NCI-H1105 (cell line): ENCODE data around the gene NGEF.
"Not testable (repeated sequence)": the region's sequence is repeated elsewhere in the genome, so short reads cannot be mapped to it uniquely, and the experiment has no call there.

Experiments used
- DNase-seq: peaks from one replicate; lab custom pipeline; 2025; lab: John Stamatoyannopoulos, UW

NGEF gene

DNA sequence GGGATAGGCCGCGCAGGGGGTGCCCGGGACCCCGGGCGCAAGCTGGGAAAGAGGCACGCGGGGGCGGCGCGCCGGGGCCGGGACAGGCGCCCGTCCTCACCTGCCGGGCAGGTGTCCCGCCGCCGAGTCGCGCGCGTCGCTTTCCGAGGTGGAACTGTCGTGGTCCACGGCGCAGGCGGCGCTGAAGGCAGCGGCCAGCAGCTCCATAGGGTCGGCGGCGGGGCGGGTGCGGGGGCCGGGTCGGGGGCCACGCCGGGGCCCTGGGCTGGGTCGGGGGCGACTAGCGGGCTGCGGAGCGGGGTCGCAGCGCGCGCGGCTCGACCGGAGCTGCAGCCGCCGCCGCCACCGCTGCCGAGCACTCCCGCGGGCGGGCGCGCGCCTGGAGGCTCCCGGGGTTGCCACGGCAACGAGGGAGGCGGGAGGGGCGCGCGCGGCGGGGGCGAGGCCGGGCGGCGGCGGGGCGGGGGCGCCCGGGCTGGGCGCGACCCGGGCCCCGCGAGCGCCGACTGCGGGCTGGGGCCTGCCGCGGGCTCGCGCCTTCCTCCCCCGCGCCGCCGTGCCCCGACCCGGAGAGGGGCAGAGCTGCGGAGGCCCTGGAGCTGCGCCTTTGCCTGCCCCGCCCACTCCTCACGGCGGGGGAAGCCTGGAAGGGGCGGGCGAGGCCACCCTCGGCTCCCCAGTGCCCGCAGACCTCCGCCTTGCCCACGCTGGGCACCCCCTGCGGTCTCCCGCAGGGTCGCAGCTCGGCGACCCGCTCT is 85.1 kb downstream of the NGEF start:
- DNase-seq, result peak; percentile 5

DNA sequence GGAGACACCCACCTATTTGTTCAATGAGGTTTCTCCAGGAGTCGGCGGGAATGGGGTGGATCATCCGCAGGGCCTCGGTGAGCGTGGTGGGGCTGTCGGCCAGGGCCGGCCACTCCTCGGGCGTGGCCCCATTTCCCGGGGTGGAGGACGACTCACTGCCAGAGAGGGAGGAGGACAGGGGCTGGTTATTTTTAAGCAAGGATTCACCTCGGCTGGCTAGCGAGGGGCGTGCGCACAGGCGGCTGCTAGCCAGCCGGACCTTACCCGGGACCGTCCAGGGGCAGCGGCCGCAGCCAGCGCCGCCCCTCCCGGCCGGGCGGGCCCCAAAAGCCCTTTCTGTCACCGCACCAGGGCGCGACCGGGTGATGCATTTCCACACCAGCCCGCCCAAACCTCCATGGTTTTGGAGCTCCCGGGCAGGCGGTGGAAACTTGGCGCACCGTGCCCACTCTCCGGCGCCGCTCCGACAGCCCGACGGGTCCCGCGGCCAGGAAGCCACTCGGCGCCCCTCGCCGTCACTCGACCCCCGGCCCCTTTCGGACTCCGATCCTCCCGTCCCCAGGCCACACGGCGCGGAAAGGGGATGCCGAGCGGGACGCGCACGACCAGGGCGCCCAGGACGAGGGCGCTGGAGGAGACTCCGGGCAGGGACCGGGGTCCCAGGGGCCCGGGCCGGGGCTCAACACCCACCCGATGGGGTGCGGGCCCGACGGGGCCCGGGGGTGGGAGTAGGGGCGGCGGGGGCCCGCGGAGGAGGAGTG is 85.8 kb downstream of the NGEF start:
- DNase-seq, result no peak

DNA sequence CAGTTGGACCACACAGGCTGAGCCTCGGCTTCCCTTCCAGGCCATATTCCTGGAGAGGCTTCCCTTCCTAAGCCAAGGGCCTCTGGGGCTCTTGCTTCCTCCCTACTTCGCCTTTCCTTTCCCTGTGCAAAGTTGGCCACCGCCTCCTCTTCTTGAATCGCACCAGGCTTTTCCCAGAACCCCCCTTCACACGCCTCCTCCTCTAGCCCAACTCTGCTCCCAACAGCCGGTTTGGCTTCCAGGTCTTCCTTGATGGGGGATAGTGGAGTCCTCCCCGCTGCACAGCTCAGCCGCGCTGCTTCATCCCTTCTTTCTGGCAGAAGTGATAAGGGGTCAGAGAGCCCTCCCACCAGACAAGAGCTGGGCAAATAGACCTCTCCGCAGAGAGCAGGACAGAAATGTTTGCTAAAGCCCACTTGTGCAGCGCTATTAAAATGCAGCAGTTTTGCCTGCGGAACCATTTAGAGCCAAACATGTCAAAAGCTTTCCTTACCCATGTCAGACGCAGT is 86.6 kb downstream of the NGEF start:
- DNase-seq, result no peak

DNA sequence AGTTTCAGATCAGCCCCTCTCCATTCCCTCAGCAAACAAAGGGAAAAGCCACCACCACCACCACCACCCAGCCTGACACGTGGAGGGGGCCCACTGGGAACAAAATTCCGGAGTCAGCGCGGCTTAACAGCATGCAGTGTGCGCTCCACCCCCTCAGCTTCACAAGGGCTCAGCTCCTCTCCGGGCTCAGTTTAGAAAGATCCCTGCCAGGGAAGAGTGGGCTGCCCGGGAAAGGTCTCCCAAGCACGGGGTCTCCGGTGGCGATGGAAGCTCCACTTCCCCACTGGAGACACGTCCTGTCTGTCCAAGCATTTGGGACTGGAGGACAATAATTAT is 87.3 kb downstream of the NGEF start:
- DNase-seq, result no peak

DNA sequence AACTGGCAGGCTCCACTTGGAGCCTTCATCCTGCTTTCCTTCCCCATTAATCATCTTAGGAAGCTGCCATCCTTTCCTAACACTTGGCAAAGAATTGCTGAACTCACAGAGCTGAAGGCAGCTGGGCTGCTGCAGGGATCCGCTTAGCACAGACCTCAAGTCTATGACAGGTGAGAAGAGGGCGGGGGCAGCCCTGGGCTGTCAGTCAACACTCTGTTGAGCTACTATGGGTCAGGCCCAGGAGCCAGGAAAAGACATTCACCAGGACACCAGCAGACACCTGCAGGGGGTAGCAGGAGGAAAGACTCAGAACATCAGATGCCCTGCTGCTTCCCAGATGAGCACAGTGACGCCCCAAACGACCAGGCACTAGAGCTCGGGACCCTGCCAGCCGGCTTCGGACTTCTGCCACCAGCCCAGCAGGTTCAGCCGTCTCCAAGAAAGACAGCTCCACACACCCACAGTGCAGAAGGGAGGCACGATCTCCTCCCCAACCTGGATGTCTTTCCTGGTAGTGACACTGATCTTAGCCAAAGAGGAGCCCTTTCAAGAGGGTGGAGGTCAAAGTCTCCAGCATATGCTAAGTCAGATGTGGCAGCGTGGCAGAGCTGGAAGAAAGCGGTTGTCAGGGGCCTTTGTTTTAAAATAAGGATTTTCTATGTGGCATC is 87.8 kb downstream of the NGEF start:
- DNase-seq, result no peak

DNA sequence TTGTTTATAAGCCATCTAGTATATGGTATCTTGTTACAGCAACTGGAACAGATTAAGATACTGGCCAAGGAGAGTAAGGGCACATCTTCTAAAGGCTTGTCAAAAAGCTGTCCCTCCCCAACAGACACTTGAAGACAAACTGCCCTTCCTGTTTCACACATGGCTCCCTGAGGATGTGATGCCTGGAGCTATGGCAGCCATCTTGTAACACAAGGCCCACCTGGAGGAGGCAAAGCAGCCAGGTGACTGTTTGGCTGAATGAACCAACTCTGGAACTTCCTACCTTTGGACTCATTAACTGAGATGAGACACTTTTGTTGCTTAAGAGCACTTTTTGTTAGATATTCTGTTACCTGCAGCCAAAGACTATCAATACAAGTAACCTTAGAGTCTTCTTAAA is 88.6 kb downstream of the NGEF start:
- DNase-seq, result no peak

DNA sequence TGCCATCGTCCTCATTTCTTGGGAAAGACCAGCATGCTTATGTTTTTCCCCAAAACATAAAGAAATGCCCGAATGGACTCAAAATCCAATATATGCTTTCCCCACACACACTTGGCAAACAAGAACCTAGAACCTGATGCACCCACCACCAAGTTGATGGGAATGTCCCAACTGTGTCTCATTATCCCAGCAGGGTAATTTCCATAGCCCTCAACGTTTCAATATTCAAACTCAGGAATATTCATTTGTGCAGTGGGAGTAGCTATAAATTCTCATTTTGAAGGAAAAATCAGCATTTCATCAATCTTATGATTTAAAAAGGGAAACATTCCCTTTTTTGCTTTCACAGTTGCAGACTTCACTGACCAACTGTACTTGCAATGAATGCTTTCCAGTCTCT is 92.3 kb downstream of the NGEF start:
- no peak for DNase-seq

DNA sequence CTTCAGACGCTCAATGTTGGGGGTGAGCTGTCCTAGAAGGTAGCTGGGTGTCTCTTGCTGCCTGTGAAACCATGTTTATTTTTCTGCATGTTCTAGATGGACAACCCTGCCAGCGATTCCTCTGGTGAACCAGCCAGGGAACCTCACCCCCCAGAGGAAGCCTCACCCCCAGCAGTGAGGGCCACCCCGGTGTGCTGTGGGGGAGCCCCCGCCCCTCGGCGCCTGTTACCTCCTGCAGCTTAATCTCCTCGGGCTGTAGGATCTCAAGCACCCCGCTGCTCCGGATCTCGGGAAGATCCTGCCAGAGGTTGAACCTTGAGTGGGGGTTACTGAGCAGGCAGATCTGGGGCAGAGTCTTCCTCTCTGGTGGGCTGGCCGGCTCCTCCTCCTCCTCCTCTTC is 93.0 kb downstream of the NGEF start:
- no peak for DNase-seq

DNA sequence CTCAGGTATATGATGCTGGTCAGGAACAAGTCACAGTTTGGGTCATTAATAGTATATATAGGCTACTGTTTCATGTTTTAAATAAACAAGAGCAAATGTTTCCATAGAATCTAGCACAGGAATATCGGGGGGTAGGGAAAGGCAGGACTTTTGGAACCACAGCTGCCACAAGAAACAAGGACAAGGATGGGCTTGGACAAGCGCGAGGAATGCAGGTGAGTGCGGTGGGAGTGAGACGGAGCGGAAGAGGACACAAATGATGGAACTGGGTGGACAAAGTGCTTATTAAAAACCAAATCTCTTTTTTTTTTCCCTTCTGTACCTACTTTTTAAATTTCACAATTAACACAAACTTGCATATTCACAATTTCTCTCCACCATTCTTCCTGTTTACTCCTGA is 93.9 kb downstream of the NGEF start:
- DNase-seq, result no peak

DNA sequence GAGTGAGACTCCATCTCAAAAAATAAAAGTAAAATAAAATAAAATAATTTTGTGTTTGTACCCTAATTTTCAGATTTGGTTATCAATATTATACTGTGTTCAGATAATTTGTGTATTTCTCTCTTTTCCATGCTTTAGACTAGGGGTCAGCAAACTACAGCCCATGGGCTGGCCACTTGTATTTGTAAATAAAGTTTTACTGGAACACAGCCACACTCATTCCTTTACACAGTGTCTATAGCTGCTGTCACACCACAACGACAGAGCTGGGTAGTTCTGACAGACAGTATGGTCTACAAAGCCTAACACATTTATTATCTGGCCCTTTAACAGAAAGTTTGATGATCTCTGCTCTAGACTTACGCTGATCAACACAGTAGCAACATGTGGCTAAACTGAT is 99.2 kb downstream of the NGEF start:
- DNase-seq, result no peak

DNA sequence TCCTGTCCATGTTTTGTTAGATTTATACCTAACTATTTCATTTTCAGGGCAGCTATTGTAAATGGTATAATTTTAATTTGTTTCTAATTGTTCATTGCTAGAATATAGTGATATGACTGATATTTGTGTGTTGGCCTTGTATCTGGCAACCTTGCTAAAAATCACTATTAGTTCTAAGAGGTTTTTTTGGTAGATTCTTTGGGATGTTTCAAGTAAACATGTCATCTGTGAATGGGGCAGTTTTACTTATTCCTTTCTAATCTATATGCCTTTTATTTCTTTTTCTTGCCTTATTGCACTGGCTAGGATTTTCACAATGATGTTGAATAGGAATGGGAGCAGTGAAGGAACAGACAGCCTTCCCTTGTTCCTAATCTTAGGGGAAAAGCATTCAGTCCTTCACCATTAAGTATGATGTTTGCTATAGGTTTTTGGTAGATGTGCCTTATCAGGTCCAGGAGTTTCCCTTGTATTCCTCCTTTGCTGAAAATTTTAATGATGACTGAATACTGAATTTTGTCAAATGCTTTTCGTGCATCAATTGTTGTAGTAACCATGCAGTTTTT is 101.3 kb downstream of the NGEF start:
- DNase-seq, result no peak

DNA sequence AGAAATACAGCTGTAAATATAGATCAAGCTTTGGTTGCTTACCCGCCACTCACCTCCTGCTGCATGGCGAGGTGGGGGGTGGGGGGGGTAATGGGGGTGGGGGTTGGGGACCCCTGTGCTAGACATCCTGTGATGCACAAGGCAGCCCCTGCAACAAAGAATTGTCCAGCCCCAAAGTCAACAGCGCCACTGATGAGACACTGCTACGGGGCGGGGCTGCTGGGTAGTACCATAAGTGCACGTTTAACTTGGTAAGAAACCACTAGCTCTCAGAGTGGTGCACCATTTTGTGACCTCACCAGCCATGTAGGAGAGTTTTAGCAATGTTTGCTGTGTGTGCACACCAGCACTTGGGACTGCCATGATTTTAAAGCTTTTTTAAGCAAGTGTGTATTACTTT is 102.7 kb downstream of the NGEF start:
- no peak for DNase-seq

DNA sequence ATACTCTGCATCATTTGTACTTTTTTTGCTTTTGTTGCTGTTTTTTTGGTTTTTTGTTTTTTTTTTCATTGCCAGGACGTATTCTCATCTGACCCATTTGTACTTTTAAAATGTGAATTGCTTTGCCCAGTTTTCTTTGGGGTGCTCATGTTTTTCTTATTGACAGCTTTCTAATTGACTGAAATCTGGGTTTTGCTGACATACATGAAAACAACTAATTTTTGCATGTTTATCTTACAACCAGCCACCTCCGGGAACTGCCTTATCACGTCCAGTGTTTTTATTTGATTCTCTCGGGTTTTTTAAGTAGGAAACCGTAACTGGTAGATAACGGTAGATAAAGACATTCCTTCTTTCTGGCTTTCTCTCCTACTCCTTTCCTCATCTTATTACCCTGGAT is 104.4 kb downstream of the NGEF start:
- DNase-seq, result no peak

DNA sequence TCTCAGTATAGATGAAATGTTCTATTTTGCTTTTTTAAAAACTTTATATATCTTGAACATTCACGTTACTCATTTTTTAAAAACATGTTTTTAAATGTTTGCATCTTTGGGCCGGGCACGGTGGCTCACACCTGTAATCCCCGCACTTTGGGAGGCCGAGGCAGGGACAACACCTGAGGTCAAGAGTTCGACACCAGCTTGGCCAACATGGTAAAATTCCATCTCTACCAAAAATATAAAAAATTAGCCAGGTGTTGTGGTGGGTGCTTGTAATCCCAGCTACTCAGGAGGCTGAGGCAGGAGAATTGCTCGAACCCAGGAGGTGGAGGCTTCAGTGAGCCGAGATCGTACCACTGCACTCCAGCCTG is 105.4 kb downstream of the NGEF start:
- not testable (repeated sequence) for DNase-seq

DNA sequence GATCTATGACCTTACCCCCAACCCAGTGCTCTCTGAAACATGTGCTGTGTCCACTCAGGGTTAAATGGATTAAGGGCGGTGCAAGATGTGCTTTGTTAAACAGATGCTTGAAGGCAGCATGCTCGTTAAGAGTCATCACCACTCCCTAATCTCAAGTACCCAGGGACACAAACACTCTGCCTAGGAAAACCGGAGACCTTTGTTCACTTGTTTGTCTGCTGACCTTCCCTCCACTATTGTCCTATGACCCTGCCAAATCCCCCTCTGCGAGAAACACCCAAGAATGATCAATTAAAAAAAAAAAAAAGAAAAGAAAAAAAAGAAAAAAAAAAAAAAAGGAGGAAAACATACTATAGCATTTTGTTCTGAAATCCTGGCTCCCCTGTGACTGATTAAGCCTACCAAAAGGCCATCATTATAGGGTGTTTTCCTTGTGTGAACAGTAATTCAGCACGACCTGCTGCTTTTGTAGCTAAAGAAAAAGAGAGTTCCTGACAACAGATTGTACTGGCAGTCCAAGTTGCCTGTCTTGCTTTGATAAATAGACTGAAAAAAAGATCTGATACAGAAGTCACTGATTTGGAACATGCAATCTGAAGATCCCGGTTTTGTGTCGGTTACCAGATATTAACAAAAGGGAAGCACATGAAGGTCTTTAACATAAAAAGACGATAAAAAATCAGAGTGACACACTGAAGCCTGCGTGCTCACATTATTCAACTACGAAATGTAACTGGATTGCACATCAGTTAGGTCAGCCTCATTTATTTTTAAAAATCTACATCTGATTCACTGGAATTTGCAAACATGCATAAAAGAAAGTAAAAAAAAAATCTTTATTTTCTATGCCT is 106.0 kb downstream of the NGEF start:
- DNase-seq, result not testable (repeated sequence)

DNA sequence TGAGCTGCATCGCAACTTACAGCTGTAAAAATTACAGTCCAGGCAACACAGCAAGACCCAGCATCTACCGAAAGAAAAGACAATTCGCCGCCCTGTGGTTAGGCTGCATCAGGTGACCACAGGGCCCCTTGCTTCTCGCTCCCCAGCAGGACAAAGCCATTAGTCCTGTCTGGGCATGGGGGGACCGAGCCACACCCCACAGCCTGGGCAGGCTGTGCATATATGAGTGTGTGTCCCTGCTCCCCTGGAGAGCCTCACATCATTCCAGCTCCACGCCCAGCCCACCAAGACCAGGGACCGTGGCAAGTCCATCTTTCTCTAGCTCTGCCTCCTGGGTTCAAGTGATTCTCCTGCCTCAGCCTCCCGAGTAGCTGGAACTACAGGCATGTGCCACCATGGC is 109.1 kb downstream of the NGEF start:
- DNase-seq, result no peak

DNA sequence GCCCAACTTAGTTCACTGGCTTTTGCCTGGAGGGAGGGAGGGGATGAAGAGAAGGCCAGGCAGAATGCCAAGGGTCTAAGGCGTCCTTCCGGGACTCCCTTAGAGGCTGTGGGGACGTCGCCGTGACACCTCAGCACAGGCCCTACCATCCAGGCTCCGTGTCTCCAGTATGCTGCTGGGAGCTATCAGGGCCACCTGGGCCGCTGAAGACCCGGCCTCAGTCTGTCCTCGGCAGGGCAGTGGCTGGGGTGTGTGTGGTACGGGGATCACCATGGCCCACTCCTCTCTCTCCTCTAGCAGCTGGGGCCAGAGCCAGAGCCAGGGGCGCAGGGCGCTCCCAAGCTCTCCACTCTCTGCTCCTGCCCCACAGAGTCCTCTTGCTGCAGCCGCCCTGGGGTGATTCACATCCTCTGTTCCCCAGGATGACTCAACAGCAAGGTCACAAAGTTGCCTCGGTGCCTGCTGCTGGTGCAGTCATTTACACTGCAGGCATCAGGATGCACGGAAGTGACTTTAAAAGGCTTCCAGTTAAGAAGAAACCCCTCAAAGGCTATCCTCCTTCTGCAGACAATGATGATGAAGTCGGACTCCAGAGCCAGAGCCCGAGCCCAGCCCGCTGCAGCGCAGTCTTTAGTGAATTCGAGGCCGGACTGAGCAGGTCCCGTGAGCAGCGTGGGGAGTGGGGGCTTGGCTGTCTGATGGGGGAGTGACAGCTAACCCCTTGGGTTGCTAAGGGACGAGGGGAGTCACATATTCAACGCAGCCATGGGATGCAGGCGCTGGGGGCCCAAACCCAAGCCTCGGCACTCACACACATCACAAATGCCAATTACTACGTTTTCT is 111.1 kb downstream of the NGEF start:
- no peak for DNase-seq

DNA sequence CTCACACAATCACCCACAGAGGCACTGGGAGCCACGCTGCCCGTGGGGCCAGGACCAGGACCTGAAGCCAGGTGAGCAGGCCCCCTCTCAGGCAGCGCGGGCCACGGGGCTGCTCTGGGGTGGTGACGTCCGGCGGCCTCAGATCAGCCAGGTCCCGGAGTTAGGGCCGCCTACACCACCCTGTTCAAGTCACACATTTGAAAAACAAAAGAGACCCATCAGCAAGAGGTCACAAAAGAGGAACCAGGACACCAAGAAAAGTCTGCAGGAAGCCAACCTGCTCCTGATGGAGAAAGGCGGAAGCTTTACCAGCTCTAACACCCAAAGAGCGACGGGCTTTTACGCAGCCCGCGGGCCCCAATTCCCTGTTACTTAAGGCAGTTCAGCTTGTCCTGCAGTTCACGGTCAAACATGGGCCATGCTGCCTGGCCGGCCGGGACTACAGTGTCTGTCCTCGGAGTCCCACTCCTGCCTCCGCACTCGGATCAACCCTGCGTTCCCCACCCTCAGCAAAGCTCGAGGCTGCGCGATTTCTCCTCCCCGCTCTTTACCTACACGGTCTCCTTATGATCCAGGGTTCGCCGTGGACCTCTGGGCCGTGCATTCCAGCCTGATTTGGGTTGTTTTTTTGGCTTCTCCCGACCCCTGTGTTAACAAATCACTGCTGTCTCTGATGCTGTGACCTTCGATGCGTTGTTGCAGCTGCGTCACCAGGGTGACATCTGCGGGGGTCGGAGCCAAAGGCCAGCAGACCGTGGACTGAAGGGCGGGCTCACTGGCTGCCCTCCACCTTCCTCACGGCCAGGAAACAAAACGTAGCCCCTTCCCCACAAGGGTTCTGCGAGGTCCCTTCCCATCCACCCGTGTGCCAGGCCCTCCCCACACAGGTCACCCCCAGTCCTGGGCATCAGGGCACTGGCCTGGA is 112.0 kb downstream of the NGEF start:
- DNase-seq, result no peak

DNA sequence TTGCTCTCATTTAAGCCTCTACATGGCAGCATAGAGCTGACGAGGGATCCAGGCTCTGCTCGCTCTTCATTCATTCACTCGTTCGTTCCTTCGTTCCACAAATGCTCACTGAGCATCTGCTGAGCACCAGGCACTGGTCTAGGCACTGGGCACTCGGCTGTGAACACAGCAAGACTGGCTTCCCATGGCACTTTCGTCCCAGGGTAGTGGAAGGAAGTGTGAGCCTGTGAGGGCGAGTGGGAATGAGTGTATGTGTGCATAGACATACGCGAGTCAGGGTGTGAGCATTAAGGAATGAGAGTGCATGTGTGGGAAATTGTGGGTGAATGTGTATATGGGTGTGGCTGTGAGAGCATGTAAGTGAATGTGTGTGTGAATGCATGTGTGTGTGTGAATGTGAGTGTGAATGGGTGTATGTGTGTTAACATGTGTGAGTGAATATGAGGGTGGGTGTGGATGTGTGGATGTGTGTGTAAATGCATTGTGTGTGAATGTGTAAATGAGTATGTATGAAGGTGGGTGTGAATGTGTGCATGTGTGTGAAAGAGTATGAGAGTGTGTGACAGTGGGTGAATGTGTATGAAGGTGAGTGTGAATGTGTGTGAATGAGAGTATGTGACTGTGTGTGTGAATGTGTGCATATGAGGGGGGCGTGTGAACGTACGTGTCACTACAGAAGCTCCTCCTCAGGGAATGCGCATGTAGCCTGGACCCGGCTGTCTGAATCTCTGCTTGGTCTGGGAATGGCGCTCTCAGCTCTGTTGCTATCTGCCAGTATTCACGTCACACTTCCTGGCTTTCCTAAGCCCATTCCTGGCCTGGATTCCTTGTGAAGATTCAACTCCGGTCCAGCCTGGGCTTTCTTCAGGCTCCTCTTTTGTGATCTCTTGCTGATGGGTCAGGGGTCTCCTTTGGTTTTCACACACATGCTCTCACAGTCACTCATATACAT is 114.2 kb downstream of the NGEF start:
- no peak for DNase-seq
